OCI-LY7 (cell line): ENCODE results near the gene DDX51.

Experiments used
- EZH2phosphoT487 ChIP-seq: fragments of 200-600 bp; sonication (generic); IDR thresholded peaks from 2 replicates; pipeline ENCODE4 v1.6.1; 2018; ENCODE audit warnings: low read depth, borderline replicate concordance, mild to moderate bottlenecking, mixed run types, antibody characterized with exemption, low read length, moderate library complexity, mixed read lengths
- TF ChIP-seq, protein P1 (sequence below): fragments of 200-600 bp; sonication (generic); conservative IDR thresholded peaks from 2 replicates; pipeline ENCODE4 v1.5.1; 2014; ENCODE audit warnings: mild to moderate bottlenecking, antibody characterized with exemption, low read length, moderate library complexity, mixed read lengths

DNA sequence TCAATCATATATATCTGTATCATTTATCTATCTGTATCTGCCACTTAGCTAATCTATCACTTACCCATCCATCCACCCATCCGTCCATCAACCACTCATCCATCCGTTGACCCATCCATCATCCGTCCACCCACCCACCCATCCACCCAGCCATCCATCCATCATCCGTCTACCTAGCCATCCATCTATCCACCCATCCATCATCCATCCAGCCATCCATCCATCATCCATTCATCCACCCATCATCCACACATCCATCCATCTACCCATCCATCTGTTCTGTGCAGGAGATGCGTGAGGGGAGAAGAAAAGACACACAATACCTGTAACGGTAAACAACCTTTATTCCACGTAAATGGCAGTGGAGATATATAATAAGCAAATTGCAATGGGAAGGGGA lies 20.3 kb upstream of the DDX51 start:
- TF ChIP-seq, protein P1, sequence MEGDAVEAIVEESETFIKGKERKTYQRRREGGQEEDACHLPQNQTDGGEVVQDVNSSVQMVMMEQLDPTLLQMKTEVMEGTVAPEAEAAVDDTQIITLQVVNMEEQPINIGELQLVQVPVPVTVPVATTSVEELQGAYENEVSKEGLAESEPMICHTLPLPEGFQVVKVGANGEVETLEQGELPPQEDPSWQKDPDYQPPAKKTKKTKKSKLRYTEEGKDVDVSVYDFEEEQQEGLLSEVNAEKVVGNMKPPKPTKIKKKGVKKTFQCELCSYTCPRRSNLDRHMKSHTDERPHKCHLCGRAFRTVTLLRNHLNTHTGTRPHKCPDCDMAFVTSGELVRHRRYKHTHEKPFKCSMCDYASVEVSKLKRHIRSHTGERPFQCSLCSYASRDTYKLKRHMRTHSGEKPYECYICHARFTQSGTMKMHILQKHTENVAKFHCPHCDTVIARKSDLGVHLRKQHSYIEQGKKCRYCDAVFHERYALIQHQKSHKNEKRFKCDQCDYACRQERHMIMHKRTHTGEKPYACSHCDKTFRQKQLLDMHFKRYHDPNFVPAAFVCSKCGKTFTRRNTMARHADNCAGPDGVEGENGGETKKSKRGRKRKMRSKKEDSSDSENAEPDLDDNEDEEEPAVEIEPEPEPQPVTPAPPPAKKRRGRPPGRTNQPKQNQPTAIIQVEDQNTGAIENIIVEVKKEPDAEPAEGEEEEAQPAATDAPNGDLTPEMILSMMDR: no peak
- TF ChIP-seq EZH2phosphoT487: no peak
